Subcutaneous adipose tissue (tissue), 4 donors: Measurements from ENCODE around the gene FOXL3. TPM values are rescaled to one million over a fixed set of nuclear protein-coding genes. Genes with fewer than 3 reads are reported as not detected.

Source experiments
- CTCF ChIP-seq: fragments of 450-650 bp; IDR thresholded peaks from one replicate; pipeline ENCODE4 v1.5.1; 2016; ENCODE audit warnings: low read depth, mild to moderate bottlenecking, control low read depth, antibody characterized with exemption, moderate library complexity
- total RNA-seq, 4 donors: library from RNA; depleted of rRNA; stranded (reverse); fragments of >200 nt; gene quantifications; one replicate each; pipeline ENCODE4 v1.1.0, GENCODE V29; 2016

FOXL3 gene
- total RNA-seq, 4 donors from 2014 or later = not detected

- TF ChIP-seq CTCF = no peak
These were observed 19.7 kb downstream of the FOXL3 start for GRCh38 chr7:309586-310228.

GRCh38 chr7:311131-311680 is 21.2 kb downstream of the FOXL3 start:
- TF ChIP-seq CTCF = no peak

- no peak for TF ChIP-seq CTCF
These were observed 21.8 kb downstream of the FOXL3 start for GRCh38 chr7:311796-312195.

GRCh38 chr7:312424-312823 is 22.5 kb downstream of the FOXL3 start:
- TF ChIP-seq CTCF = no peak

- no peak for TF ChIP-seq CTCF
These were observed 24.9 kb downstream of the FOXL3 start for GRCh38 chr7:314853-315252.

- no peak for TF ChIP-seq CTCF
These were observed 25.7 kb downstream of the FOXL3 start for GRCh38 chr7:315516-316265.

GRCh38 chr7:317643-318405 is 27.9 kb downstream of the FOXL3 start:
- TF ChIP-seq CTCF = no peak
